ENCODE data around the gene S1PR4.

DNA sequence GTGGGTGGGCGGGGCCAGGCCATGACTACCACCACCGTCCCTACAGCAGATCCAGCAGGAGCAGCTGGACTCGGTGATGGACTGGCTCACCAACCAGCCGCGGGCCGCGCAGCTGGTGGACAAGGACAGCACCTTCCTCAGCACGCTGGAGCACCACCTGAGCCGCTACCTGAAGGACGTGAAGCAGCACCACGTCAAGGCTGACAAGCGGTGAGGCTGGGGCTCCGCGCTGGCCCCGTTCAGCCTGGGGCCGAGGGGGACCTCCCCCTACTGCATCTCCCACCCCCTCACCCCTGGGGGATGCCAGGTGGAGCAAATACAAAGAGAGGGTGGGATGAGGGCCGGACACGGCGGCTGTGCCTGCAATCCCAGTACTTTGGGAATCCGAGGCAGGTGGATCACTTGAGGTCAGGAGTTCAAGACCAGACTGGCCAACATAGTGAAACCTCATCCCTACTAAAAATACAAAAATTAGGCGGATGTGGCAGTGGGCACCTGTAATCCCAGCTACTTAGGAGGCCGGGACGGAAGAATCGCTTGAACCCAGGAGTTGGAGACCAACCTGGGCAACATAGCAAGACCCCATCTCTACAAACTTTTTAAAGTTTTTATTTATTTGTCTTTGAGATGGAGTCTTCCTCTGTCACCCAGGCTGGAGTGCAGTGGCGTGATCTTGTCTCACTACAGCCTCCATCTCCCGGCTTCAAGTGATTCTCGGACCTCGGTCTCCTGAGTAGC is 27.8 kb downstream of the S1PR4 start:
- TF ChIP-seq, protein P1, sequence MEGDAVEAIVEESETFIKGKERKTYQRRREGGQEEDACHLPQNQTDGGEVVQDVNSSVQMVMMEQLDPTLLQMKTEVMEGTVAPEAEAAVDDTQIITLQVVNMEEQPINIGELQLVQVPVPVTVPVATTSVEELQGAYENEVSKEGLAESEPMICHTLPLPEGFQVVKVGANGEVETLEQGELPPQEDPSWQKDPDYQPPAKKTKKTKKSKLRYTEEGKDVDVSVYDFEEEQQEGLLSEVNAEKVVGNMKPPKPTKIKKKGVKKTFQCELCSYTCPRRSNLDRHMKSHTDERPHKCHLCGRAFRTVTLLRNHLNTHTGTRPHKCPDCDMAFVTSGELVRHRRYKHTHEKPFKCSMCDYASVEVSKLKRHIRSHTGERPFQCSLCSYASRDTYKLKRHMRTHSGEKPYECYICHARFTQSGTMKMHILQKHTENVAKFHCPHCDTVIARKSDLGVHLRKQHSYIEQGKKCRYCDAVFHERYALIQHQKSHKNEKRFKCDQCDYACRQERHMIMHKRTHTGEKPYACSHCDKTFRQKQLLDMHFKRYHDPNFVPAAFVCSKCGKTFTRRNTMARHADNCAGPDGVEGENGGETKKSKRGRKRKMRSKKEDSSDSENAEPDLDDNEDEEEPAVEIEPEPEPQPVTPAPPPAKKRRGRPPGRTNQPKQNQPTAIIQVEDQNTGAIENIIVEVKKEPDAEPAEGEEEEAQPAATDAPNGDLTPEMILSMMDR (IDR thresholded peaks at IDR 0.05; ENCODE audit: control extremely low read depth in 1 of 3, insufficient read depth in 1 of 3, low read depth in 1 of 3, low read length in 3 of 3), result no peak
- TF ChIP-seq JUN (IDR thresholded peaks at IDR 0.05; ENCODE audit: low read depth, low read length), result no peak
- no peak for TF ChIP-seq RFX5 (IDR thresholded peaks at IDR 0.05; ENCODE audit: borderline replicate concordance, low read depth, low read length)
